GM12878 (cell line): ENCODE data around the gene WFIKKN1. TPM values are rescaled to one million over a fixed set of nuclear protein-coding genes. Genes with fewer than 3 reads are reported as not detected.

Experiments used
- BRCA1 ChIP-seq: IDR thresholded peaks from 2 replicates; pipeline ENCODE4 v1.6.1; 2011; ENCODE audit warnings: low read depth, low read length, improper control_type of control experiment
- CBX5 ChIP-seq: sonication (generic); IDR thresholded peaks from 2 replicates; pipeline ENCODE4 v1.6.1; 2016; ENCODE audit warnings: low read depth, moderate library complexity, mild to moderate bottlenecking, inconsistent platforms
- CEBPB ChIP-seq, 2 experiments: fragments of 150-350 bp in 1 of 2; IDR thresholded peaks; 2 replicates each; pipeline ENCODE4 v1.6.1; 2012 to 2014; ENCODE audit warnings: low read depth in 2 of 2, low read length in 2 of 2, borderline replicate concordance in 1 of 2, inconsistent platforms in 1 of 2
- EED ChIP-seq: sonication (generic); IDR thresholded peaks from 2 replicates; pipeline ENCODE4 v1.6.1; 2016; ENCODE audit warnings: antibody characterized with exemption, low read depth
- GABPA ChIP-seq: IDR thresholded peaks from 2 replicates; pipeline ENCODE4 v1.6.1; 2014; ENCODE audit warnings: antibody characterized with exemption, low read depth, mild to moderate bottlenecking, inconsistent platforms
- IRF3 ChIP-seq: fragments of 450-650 bp; IDR thresholded peaks from 2 replicates; pipeline ENCODE4 v1.6.1; 2014; ENCODE audit warnings: mild to moderate bottlenecking
- MLLT1 ChIP-seq: fragments of 450-650 bp; IDR thresholded peaks from 2 replicates; pipeline ENCODE4 v1.6.1; 2016; ENCODE audit warnings: mild to moderate bottlenecking
- NBN ChIP-seq: fragments of 450-650 bp; IDR thresholded peaks from 2 replicates; pipeline ENCODE4 v1.6.1; 2016
- NFIC ChIP-seq: IDR thresholded peaks from 2 replicates; pipeline ENCODE4 v1.6.1; 2012; ENCODE audit warnings: low read depth, mild to moderate bottlenecking, inconsistent platforms, low read length, moderate library complexity
- RELB ChIP-seq: fragments of 450-650 bp; IDR thresholded peaks from 2 replicates; pipeline ENCODE4 v1.6.1; 2017; ENCODE audit warnings: low read depth, mild to moderate bottlenecking, moderate library complexity
- RUNX3 ChIP-seq: IDR thresholded peaks from 2 replicates; pipeline ENCODE4 v1.6.1; 2012; ENCODE audit warnings: low read length, inconsistent platforms
- STAT1 ChIP-seq: fragments of 450-650 bp; conservative IDR thresholded peaks from 2 replicates; pipeline ENCODE4 v1.6.1; 2014; ENCODE audit warnings: antibody characterized with exemption, mild to moderate bottlenecking
- ZBTB11 ChIP-seq: fragments of 450-650 bp; formaldehyde crosslinking; IDR thresholded peaks from 2 replicates; pipeline ENCODE4 v1.5.0; 2022; ENCODE audit warnings: mild to moderate bottlenecking, missing genetic modification characterization
- ZBTB40 ChIP-seq: fragments of 450-650 bp; IDR thresholded peaks from 2 replicates; pipeline ENCODE4 v1.6.1; 2016; ENCODE audit warnings: mild to moderate bottlenecking, moderate library complexity, borderline replicate concordance
- ZNF384 ChIP-seq: IDR thresholded peaks from 2 replicates; pipeline ENCODE4 v1.6.1; 2012; ENCODE audit warnings: low read depth, mild to moderate bottlenecking, low read length, improper control_type of control experiment, borderline replicate concordance
- polyA plus RNA-seq, 11 experiments: library from polyadenylated mRNA; depleted of rRNA in 4 of 11; unstranded in 6 of 11; stranded (reverse) in 5 of 11; fragments of >200 nt; fragmentation: Nextera tagmentation in 4 of 11; fragmentation: Illumina TruSeq in 1 of 11; extraction: Ambion mirVana in 4 of 11; extraction: Trizol in 1 of 11; gene quantifications; 1 replicate in 1 of 11; 2 replicates in 10 of 11; pipeline versions ENCODE4 v1.2.1 to v1.2.3, GENCODE V29; 2011 to 2016; ENCODE audit warnings: inconsistent platforms in 2 of 11, missing spikeins in 2 of 11, low read depth in 1 of 11
- total RNA-seq, 4 experiments: library from RNA; depleted of rRNA in 3 of 4; stranded (reverse); fragments of >200 nt in 3 of 4; fragmentation: Illumina TruSeq in 1 of 4; extraction: Trizol in 1 of 4; gene quantifications; 2 replicates each; pipeline versions ENCODE4 v1.2.1 to v1.2.3, GENCODE V29; 2013 to 2021

Gene WFIKKN1
- total and polyA plus RNA-seq, 10 of the 15 experiments (the other 5 are each of a cell fraction or from before 2014, with no cell fraction given): 0.01 to 0.41 (median 0.05) TPM; not detected in 2

GRCh38 chr16:589658-590187 is 41.1 kb upstream of the WFIKKN1 start, which contains the start of gene RAB40C (continued):
- TF ChIP-seq ZBTB11 (CRISPR knock-in tag) (no peak), NBN (peak; percentile 68; the same call in 1 of the 2 replicates), RELB (peak; percentile 50; the same call in 1 of the 2 replicates), ZBTB40 (no peak), NFIC (no peak), CEBPB (IDR thresholded peaks at IDR 0.05; ENCODE audit: borderline replicate concordance in 1 of 2, low read depth in 2 of 2, low read length in 2 of 2) (no peak), ZNF384 (no peak), CBX5 (no peak), IRF3 (peak; percentile 87), RUNX3 (no peak), BRCA1 (no peak), EED (no peak), MLLT1 (0 out of 2 replicates have a peak, but pooled peaks have one; percentile 51), GABPA (no peak), STAT1 (no peak)
